HepG2 (cell line): ENCODE data around the gene PRDX4.

Experiments
- CREM ChIP-seq, 2 experiments: sonication (generic) in 1 of 2; formaldehyde crosslinking in 1 of 2; IDR thresholded peaks; 2 replicates each; pipeline versions ENCODE4 v1.4.0 to v1.6.1; 2016 to 2020; ENCODE audit warnings: antibody characterized with exemption in 1 of 2, mild to moderate bottlenecking in 1 of 2, missing genetic modification reagents in 1 of 2
- GTF2F1 ChIP-seq: fragments of 150-350 bp; IDR thresholded peaks from 2 replicates; pipeline ENCODE4 v1.6.1; 2014; ENCODE audit warnings: low read length
- POLR2AphosphoS5 ChIP-seq: IDR thresholded peaks from 2 replicates; pipeline ENCODE4 v1.6.1; 2012; ENCODE audit warnings: low read depth, low read length
- PRDM15 ChIP-seq: sonication (generic); formaldehyde crosslinking; IDR thresholded peaks from 2 replicates; pipeline ENCODE4 v1.4.0; 2020; ENCODE audit warnings: missing genetic modification reagents
- ZNF232 ChIP-seq: sonication (generic); formaldehyde crosslinking; IDR thresholded peaks from 2 replicates; pipeline ENCODE4 v1.4.0; 2020; ENCODE audit warnings: missing genetic modification reagents, borderline replicate concordance
- ZNF564 ChIP-seq: sonication (generic); formaldehyde crosslinking; IDR thresholded peaks from 2 replicates; pipeline ENCODE4 v1.8.1; 2023; ENCODE audit warnings: mild to moderate bottlenecking, missing genetic modification reagents
- TF ChIP-seq, protein P1 (sequence below): sonication (generic); formaldehyde crosslinking; IDR thresholded peaks from 2 replicates; pipeline ENCODE4 v1.5.0; 2020; ENCODE audit warnings: mild to moderate bottlenecking, missing genetic modification reagents, moderate library complexity

DNA sequence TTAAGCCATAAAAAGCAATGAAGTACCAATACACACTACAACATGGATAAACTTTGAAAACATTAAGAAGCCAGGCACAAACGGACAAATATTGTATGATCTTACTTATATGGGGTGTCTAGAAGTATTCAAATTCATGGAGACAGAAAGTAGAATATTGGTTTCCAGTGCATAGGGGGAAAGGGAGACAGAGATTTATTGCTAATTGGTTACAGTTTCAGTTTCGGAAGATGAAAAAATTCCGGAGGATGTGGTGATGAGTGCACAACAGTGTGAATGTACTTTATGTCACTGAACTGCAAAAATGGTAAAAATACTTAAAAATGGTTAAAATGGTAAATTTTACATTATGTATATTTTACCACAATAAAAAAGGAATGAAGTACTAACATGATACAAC, 5.1 kb upstream of the PRDX4 start:
- no peak for TF ChIP-seq PRDM15
- TF ChIP-seq, protein P1, sequence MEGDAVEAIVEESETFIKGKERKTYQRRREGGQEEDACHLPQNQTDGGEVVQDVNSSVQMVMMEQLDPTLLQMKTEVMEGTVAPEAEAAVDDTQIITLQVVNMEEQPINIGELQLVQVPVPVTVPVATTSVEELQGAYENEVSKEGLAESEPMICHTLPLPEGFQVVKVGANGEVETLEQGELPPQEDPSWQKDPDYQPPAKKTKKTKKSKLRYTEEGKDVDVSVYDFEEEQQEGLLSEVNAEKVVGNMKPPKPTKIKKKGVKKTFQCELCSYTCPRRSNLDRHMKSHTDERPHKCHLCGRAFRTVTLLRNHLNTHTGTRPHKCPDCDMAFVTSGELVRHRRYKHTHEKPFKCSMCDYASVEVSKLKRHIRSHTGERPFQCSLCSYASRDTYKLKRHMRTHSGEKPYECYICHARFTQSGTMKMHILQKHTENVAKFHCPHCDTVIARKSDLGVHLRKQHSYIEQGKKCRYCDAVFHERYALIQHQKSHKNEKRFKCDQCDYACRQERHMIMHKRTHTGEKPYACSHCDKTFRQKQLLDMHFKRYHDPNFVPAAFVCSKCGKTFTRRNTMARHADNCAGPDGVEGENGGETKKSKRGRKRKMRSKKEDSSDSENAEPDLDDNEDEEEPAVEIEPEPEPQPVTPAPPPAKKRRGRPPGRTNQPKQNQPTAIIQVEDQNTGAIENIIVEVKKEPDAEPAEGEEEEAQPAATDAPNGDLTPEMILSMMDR (CRISPR knock-in tag) = no peak
- no peak for TF ChIP-seq GTF2F1
- TF ChIP-seq CREM (IDR thresholded peaks at IDR 0.05) = no peak
- TF ChIP-seq CREM (CRISPR knock-in tag; IDR thresholded peaks at IDR 0.05) = no peak
- no peak for TF ChIP-seq POLR2AphosphoS5
- TF ChIP-seq ZNF232 = no peak
- no peak for TF ChIP-seq ZNF564 (CRISPR knock-in tag)
